K562 (cell line): ENCODE data around the gene ZNF814.

ENCODE experiments used
- CBX8 ChIP-seq: fragments of 200-600 bp; sonication (generic); IDR thresholded peaks from 2 replicates; pipeline ENCODE4 v1.6.1; 2012; ENCODE audit warnings: borderline replicate concordance, mixed run types, low read depth, mild to moderate bottlenecking, moderate library complexity, mixed read lengths, low read length, control low read depth, inconsistent platforms; ENCODE audit not compliant: poor library complexity, severe bottlenecking; ENCODE audit errors: extremely low read depth
- CHD2 ChIP-seq: IDR thresholded peaks from 2 replicates; pipeline ENCODE4 v1.6.1; 2011; ENCODE audit warnings: low read depth, low read length
- GABPB1 ChIP-seq: sonication (generic); formaldehyde crosslinking; IDR thresholded peaks from 2 replicates; pipeline ENCODE4 v1.8.0; 2022; ENCODE audit warnings: mild to moderate bottlenecking, missing genetic modification reagents
- MECOM ChIP-seq: fragments of 250-450 bp; sonication (Bioruptor Pico); IDR thresholded peaks from 2 replicates; pipeline ENCODE4 v1.8.0; 2022; ENCODE audit warnings: inconsistent platforms
- PRPF4 ChIP-seq: fragments of 200-400 bp; formaldehyde crosslinking; IDR thresholded peaks from one replicate; pipeline ENCODE4 v1.6.1; 2017; ENCODE audit warnings: low read length, low read depth, mild to moderate bottlenecking; ENCODE audit not compliant: insufficient read depth, poor library complexity, severe bottlenecking
- SMC3 ChIP-seq: conservative IDR thresholded peaks from 2 replicates; pipeline ENCODE4 v1.6.1; 2011; ENCODE audit warnings: low read depth, low read length, improper control_type of control experiment; ENCODE audit not compliant: insufficient read depth
- SRSF3 ChIP-seq: fragments of 200-400 bp; formaldehyde crosslinking; IDR thresholded peaks from 2 replicates; pipeline ENCODE4 v1.6.1; 2016; ENCODE audit warnings: mild to moderate bottlenecking, low read length, moderate library complexity; ENCODE audit not compliant: insufficient read depth
- ZNF24 ChIP-seq: fragments of 450-650 bp; IDR thresholded peaks from 2 replicates; pipeline ENCODE4 v1.6.1; 2016
- TF ChIP-seq, protein P1 (sequence below), 3 experiments: IDR thresholded peaks in 2 of 3; conservative IDR thresholded peaks in 1 of 3; 2 replicates each; pipeline ENCODE4 v1.5.1; 2011 to 2012; ENCODE audit warnings: low read length in 3 of 3, mild to moderate bottlenecking in 3 of 3, control low read depth in 2 of 3, improper control_type of control experiment in 1 of 3, inconsistent platforms in 1 of 3, low read depth in 1 of 3, mixed read lengths in 1 of 3, moderate library complexity in 1 of 3; ENCODE audit not compliant: insufficient read depth in 2 of 3
- TF ChIP-seq, protein P2 (sequence below), 2 experiments: fragments of 450-650 bp; formaldehyde crosslinking in 1 of 2; IDR thresholded peaks; 2 replicates each; pipeline versions ENCODE4 v1.4.0 to v1.6.1; 2014 to 2020; ENCODE audit warnings: mild to moderate bottlenecking in 2 of 2, borderline replicate concordance in 1 of 2, low read depth in 1 of 2
- TF ChIP-seq, protein P3 (sequence below), 2 experiments: fragments of 450-650 bp in 1 of 2; sonication (generic) in 1 of 2; formaldehyde crosslinking; conservative IDR thresholded peaks; 2 replicates each; pipeline versions ENCODE4 v1.4.0 to v1.8.1; 2020 to 2022; ENCODE audit warnings: mild to moderate bottlenecking in 1 of 2, missing genetic modification reagents in 1 of 2

DNA sequence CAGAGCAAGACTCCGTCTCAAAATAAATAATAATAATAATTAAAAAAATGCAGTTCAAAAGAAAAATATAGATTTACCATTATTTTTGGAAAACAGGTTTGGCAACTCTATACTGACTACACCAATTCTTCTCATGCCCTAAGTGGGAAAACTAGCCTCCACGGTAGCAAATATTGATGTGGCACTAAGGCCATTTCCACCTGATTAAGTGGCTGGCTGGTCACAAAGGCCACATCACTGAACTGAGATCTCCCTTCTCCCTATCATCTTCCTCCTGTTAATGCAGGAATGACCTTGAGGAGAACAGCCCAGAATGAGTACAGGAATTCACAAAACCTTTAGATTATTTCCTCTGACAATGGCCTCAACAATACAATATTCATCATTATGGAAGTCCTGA is 18.6 kb downstream of the ZNF814 start:
- TF ChIP-seq GABPB1 (CRISPR knock-in tag) (no peak), CBX8 (no peak), SRSF3 (no peak), MECOM (CRISPR knock-in tag) (no peak), PRPF4 (no peak), ZNF24 (no peak), SMC3 (no peak), CHD2 (no peak)
- TF ChIP-seq, protein P1, sequence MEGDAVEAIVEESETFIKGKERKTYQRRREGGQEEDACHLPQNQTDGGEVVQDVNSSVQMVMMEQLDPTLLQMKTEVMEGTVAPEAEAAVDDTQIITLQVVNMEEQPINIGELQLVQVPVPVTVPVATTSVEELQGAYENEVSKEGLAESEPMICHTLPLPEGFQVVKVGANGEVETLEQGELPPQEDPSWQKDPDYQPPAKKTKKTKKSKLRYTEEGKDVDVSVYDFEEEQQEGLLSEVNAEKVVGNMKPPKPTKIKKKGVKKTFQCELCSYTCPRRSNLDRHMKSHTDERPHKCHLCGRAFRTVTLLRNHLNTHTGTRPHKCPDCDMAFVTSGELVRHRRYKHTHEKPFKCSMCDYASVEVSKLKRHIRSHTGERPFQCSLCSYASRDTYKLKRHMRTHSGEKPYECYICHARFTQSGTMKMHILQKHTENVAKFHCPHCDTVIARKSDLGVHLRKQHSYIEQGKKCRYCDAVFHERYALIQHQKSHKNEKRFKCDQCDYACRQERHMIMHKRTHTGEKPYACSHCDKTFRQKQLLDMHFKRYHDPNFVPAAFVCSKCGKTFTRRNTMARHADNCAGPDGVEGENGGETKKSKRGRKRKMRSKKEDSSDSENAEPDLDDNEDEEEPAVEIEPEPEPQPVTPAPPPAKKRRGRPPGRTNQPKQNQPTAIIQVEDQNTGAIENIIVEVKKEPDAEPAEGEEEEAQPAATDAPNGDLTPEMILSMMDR (IDR thresholded peaks at IDR 0.05 in 2 of 3, conservative IDR thresholded peaks at IDR 0.05 in 1 of 3; ENCODE audit: insufficient read depth in 2 of 3, low read depth in 1 of 3, low read length in 3 of 3): no peak
- TF ChIP-seq, protein P2, sequence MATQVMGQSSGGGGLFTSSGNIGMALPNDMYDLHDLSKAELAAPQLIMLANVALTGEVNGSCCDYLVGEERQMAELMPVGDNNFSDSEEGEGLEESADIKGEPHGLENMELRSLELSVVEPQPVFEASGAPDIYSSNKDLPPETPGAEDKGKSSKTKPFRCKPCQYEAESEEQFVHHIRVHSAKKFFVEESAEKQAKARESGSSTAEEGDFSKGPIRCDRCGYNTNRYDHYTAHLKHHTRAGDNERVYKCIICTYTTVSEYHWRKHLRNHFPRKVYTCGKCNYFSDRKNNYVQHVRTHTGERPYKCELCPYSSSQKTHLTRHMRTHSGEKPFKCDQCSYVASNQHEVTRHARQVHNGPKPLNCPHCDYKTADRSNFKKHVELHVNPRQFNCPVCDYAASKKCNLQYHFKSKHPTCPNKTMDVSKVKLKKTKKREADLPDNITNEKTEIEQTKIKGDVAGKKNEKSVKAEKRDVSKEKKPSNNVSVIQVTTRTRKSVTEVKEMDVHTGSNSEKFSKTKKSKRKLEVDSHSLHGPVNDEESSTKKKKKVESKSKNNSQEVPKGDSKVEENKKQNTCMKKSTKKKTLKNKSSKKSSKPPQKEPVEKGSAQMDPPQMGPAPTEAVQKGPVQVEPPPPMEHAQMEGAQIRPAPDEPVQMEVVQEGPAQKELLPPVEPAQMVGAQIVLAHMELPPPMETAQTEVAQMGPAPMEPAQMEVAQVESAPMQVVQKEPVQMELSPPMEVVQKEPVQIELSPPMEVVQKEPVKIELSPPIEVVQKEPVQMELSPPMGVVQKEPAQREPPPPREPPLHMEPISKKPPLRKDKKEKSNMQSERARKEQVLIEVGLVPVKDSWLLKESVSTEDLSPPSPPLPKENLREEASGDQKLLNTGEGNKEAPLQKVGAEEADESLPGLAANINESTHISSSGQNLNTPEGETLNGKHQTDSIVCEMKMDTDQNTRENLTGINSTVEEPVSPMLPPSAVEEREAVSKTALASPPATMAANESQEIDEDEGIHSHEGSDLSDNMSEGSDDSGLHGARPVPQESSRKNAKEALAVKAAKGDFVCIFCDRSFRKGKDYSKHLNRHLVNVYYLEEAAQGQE (IDR thresholded peaks at IDR 0.05; ENCODE audit: borderline replicate concordance): no peak
- TF ChIP-seq, protein P2 (CRISPR knock-in tag; IDR thresholded peaks at IDR 0.05; ENCODE audit: low read depth): no peak
- TF ChIP-seq, protein P3, sequence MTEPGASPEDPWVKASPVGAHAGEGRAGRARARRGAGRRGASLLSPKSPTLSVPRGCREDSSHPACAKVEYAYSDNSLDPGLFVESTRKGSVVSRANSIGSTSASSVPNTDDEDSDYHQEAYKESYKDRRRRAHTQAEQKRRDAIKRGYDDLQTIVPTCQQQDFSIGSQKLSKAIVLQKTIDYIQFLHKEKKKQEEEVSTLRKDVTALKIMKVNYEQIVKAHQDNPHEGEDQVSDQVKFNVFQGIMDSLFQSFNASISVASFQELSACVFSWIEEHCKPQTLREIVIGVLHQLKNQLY (CRISPR knock-in tag; conservative IDR thresholded peaks at IDR 0.05): no peak
